Tibial nerve (tissue), 4 donors: ENCODE measurements around the gene SPATA33.

Experiments
- EP300 ChIP-seq, 2 donors: sonication (generic); formaldehyde crosslinking; IDR thresholded peaks; one replicate each; pipeline ENCODE4 v1.6.1; 2017; ENCODE audit warnings: antibody characterized with exemption in 2 of 2, mild to moderate bottlenecking in 1 of 2
- POLR2A ChIP-seq, 2 donors: fragments of 450-650 bp; IDR thresholded peaks; one replicate each; pipeline ENCODE4 v1.6.1; 2017; ENCODE audit warnings: antibody characterized with exemption in 2 of 2, mild to moderate bottlenecking in 2 of 2, moderate library complexity in 2 of 2
- TF ChIP-seq, protein P1 (sequence below), 5 experiments: fragments of 200-600 bp in 3 of 5; fragments of 450-650 bp in 2 of 5; sonication (generic) in 3 of 5; IDR thresholded peaks; one replicate each; pipeline ENCODE4 v1.5.1; 2016 to 2019; ENCODE audit warnings: antibody characterized with exemption in 5 of 5, mild to moderate bottlenecking in 3 of 5, moderate library complexity in 2 of 5

DNA sequence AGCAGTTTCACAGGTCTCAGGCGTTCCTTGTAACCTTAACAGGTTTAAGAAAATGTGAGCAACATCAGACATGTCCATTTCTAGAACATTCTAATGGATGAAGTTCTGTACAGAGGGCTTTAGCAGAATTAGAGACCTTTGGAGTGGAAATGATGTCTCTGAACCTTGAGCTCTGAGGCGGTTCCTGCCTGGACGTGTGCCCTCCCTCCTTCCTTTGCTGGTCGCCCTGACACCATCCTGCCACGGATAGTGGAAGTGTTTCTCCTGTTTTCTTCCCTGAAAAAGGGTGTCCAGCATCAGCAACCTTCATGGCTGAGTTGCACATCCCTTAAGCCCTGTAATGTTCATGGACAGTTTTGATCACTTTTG is 11.1 kb downstream of the SPATA33 start:
- TF ChIP-seq, protein P1, sequence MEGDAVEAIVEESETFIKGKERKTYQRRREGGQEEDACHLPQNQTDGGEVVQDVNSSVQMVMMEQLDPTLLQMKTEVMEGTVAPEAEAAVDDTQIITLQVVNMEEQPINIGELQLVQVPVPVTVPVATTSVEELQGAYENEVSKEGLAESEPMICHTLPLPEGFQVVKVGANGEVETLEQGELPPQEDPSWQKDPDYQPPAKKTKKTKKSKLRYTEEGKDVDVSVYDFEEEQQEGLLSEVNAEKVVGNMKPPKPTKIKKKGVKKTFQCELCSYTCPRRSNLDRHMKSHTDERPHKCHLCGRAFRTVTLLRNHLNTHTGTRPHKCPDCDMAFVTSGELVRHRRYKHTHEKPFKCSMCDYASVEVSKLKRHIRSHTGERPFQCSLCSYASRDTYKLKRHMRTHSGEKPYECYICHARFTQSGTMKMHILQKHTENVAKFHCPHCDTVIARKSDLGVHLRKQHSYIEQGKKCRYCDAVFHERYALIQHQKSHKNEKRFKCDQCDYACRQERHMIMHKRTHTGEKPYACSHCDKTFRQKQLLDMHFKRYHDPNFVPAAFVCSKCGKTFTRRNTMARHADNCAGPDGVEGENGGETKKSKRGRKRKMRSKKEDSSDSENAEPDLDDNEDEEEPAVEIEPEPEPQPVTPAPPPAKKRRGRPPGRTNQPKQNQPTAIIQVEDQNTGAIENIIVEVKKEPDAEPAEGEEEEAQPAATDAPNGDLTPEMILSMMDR (IDR thresholded peaks at IDR 0.05) = no peak
- TF ChIP-seq POLR2A (IDR thresholded peaks at IDR 0.05) (no peak), EP300 (IDR thresholded peaks at IDR 0.05) (no peak)
